OCI-LY3 (cell line): ENCODE measurements around the gene KRTAP5-1.
"Not testable (repeated sequence)": the region's sequence is repeated elsewhere in the genome, so short reads cannot be mapped to it uniquely, and the experiment has no call there.

Source experiments
- H2AFZ ChIP-seq: fragments of 200-600, 300-600 bp; shearing (Covaris generic); 2 replicates; pipeline ENCODE4 v1.6.0; 2014; ENCODE audit warnings: antibody characterized with exemption, low read depth, low read length
- H3K27ac ChIP-seq: fragments of 200-600, 300-600 bp; sonication (generic); 2 replicates; pipeline ENCODE4 v1.5.1; 2014; ENCODE audit warnings: mild to moderate bottlenecking, low read length, moderate library complexity, mixed read lengths
- H3K27me3 ChIP-seq: fragments of 200-600, 300-600 bp; sonication (generic); 2 replicates; pipeline ENCODE4 v1.6.1; 2014; ENCODE audit warnings: low read depth, low read length, mixed read lengths
- H3K36me3 ChIP-seq: fragments of 200-600, 300-600 bp; sonication (generic); replicated peaks from 2 replicates; pipeline ENCODE3; 2014; ENCODE audit warnings: low read depth, low read length, mixed read lengths
- H3K4me1 ChIP-seq: fragments of 300-600, 200-600 bp; sonication (generic); 2 replicates; pipeline ENCODE4 v1.6.1; 2014; ENCODE audit warnings: low read length, mixed read lengths
- H3K4me2 ChIP-seq: fragments of 200-600, 300-600 bp; sonication (generic); 2 replicates; pipeline ENCODE4 v1.6.1; 2014; ENCODE audit warnings: low read length, mixed read lengths
- H3K4me3 ChIP-seq: fragments of 300-600, 200-600 bp; sonication (generic); 2 replicates; pipeline ENCODE4 v1.5.1; 2014; ENCODE audit warnings: antibody characterized with exemption, mild to moderate bottlenecking, low read length, moderate library complexity
- H3K79me2 ChIP-seq: fragments of 300-600, 200-600 bp; shearing (Covaris generic); 2 replicates; pipeline ENCODE4 v1.6.1; 2014; ENCODE audit warnings: mild to moderate bottlenecking, low read length, mixed read lengths
- H3K9ac ChIP-seq: fragments of 300-600, 200-600 bp; shearing (Covaris generic); 2 replicates; pipeline ENCODE4 v1.6.0; 2014; ENCODE audit warnings: mild to moderate bottlenecking, low read length, moderate library complexity
- H3K9me3 ChIP-seq: fragments of 200-600, 300-600 bp; shearing (Covaris generic); 2 replicates; pipeline ENCODE4 v1.6.1; 2014; ENCODE audit warnings: low read length, mixed read lengths; ENCODE audit not compliant: insufficient read depth
- H4K20me1 ChIP-seq: fragments of 200-600, 300-600 bp; sonication (generic); 2 replicates; pipeline ENCODE4 v1.6.1; 2016; ENCODE audit warnings: low read length, mixed read lengths; ENCODE audit not compliant: insufficient read depth
- EZH2phosphoT487 ChIP-seq: fragments of 200-600 bp; shearing (Covaris generic); IDR thresholded peaks from 2 replicates; pipeline ENCODE4 v1.6.1; 2018; ENCODE audit warnings: antibody characterized with exemption, mixed run types, low read depth
- TF ChIP-seq, protein P1 (sequence below): fragments of 200-600, 300-600 bp; sonication (generic); IDR thresholded peaks from 2 replicates; pipeline ENCODE4 v1.5.1; 2014; ENCODE audit warnings: antibody characterized with exemption, low read length, low read depth

The KRTAP5-1 gene

GRCh38 chr11:1604711-1605110 is 19.6 kb upstream of the KRTAP5-1 start:
- H3K4me2 ChIP-seq, result no peak overlapping the region
- peaks cover 4% of the 10 kb centered on the region for H3K36me3 ChIP-seq
- no peak overlapping the region for H3K4me3 ChIP-seq
- H3K27me3 ChIP-seq, result peaks cover 66% of the 10 kb centered on the region
- H2AFZ ChIP-seq, result no peak overlapping the region
- no peak overlapping the region for H3K9ac ChIP-seq
- H3K9me3 ChIP-seq, result no peaks in the 10 kb centered on the region
- no peaks in the 10 kb centered on the region for H3K79me2 ChIP-seq
- H3K27ac ChIP-seq, result no peak overlapping the region
- peaks cover 3% of the 10 kb centered on the region; the same call in 1 of the 2 replicates for H4K20me1 ChIP-seq
- TF ChIP-seq EZH2phosphoT487, result no peak
- TF ChIP-seq, protein P1, sequence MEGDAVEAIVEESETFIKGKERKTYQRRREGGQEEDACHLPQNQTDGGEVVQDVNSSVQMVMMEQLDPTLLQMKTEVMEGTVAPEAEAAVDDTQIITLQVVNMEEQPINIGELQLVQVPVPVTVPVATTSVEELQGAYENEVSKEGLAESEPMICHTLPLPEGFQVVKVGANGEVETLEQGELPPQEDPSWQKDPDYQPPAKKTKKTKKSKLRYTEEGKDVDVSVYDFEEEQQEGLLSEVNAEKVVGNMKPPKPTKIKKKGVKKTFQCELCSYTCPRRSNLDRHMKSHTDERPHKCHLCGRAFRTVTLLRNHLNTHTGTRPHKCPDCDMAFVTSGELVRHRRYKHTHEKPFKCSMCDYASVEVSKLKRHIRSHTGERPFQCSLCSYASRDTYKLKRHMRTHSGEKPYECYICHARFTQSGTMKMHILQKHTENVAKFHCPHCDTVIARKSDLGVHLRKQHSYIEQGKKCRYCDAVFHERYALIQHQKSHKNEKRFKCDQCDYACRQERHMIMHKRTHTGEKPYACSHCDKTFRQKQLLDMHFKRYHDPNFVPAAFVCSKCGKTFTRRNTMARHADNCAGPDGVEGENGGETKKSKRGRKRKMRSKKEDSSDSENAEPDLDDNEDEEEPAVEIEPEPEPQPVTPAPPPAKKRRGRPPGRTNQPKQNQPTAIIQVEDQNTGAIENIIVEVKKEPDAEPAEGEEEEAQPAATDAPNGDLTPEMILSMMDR, result no peak
- H3K4me1 ChIP-seq, result peaks cover 26% of the 10 kb centered on the region

- TF ChIP-seq, protein P1, result no peak
- no peak for TF ChIP-seq EZH2phosphoT487
- peaks cover 4% of the 10 kb centered on the region for H3K36me3 ChIP-seq
These were observed 19.1 kb upstream of the KRTAP5-1 start for GRCh38 chr11:1604181-1604580.

GRCh38 chr11:1603629-1604028 is 18.5 kb upstream of the KRTAP5-1 start:
- Histone ChIP-seq H4K20me1 (peaks cover 3% of the 10 kb centered on the region; the same call in 1 of the 2 replicates), H3K27ac (no peak overlapping the region), H3K79me2 (no peaks in the 10 kb centered on the region), H3K27me3 (peaks cover 77% of the 10 kb centered on the region), H3K36me3 (peaks cover 4% of the 10 kb centered on the region), H3K4me2 (no peak overlapping the region), H3K4me1 (peaks cover 26% of the 10 kb centered on the region), H2AFZ (no peak overlapping the region), H3K9ac (no peak overlapping the region), H3K9me3 (no peaks in the 10 kb centered on the region), H3K4me3 (no peak overlapping the region)
- TF ChIP-seq, protein P1, result no peak
- TF ChIP-seq EZH2phosphoT487, result no peak

More at GRCh38 chr11:1604181-1604580, 19.1 kb upstream of the KRTAP5-1 start:
- no peak overlapping the region for H3K27ac ChIP-seq
- H3K27me3 ChIP-seq, result peaks cover 71% of the 10 kb centered on the region
- peaks cover 3% of the 10 kb centered on the region; the same call in 1 of the 2 replicates for H4K20me1 ChIP-seq
- H3K4me2 ChIP-seq, result no peak overlapping the region
- no peaks in the 10 kb centered on the region for H3K79me2 ChIP-seq
- H3K9me3 ChIP-seq, result no peaks in the 10 kb centered on the region
- H2AFZ ChIP-seq, result no peak overlapping the region
- no peak overlapping the region for H3K9ac ChIP-seq
- no peak overlapping the region for H3K4me3 ChIP-seq
- peaks cover 26% of the 10 kb centered on the region for H3K4me1 ChIP-seq

DNA sequence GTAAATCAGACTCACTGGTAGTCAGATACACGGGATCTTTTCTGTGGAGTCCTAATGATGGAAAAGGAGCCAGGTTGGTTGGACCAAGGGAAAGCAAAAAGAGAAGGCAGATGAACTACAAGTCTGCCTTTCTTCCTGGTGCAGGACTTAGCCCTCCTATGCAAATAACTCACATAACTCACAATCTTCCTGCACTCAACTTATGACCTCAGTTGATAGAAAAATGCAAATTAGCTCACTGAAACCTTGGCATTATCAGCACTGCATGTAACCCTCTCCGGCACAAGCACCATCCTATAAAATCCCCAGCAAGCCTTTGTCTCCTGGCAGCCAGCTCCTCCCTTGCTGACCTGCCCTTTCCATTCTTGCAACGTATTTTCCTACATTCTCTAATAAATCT is 16.6 kb upstream of the KRTAP5-1 start:
- not testable (repeated sequence) for H3K9me3 ChIP-seq, H4K20me1 ChIP-seq, H3K4me2 ChIP-seq, H3K9ac ChIP-seq, H2AFZ ChIP-seq, H3K36me3 ChIP-seq, H3K4me3 ChIP-seq, H3K27ac ChIP-seq, H3K79me2 ChIP-seq
- H3K4me1 ChIP-seq, result peaks cover 25% of the 10 kb centered on the region
- H3K27me3 ChIP-seq, result peaks cover 69% of the 10 kb centered on the region

- Histone ChIP-seq H3K9ac (no peak overlapping the region), H3K79me2 (no peaks in the 10 kb centered on the region), H3K36me3 (peaks cover 4% of the 10 kb centered on the region), H3K27me3 (peaks cover 68% of the 10 kb centered on the region), H3K4me3 (no peak overlapping the region), H3K4me2 (no peak overlapping the region), H3K27ac (no peak overlapping the region), H3K4me1 (peaks cover 17% of the 10 kb centered on the region), H4K20me1 (no peaks in the 10 kb centered on the region), H2AFZ (no peak overlapping the region), H3K9me3 (no peaks in the 10 kb centered on the region)
- TF ChIP-seq, protein P1, result no peak
- TF ChIP-seq EZH2phosphoT487, result no peak
These were observed 15.5 kb upstream of the KRTAP5-1 start for GRCh38 chr11:1600626-1601025.
